ENCODE data around the gene ARHGEF2.

ARHGEF2 gene

GRCh38 chr1:155951753-155952504 lies 26.4 kb downstream of the ARHGEF2 start:
- in situ Hi-C loops (cut with MboI; ENCODE audit: low pct_unique_long_range_greater_than_20kb, low sequenced_read_pairs): no loop called here
- DNase-seq: no peak

GRCh38 chr1:155950829-155951228 lies 27.5 kb downstream of the ARHGEF2 start:
- DNase-seq: no peak
- in situ Hi-C loops (cut with MboI; ENCODE audit: low pct_unique_long_range_greater_than_20kb, low sequenced_read_pairs): no loop called here

GRCh38 chr1:155947741-155948140 lies 30.6 kb downstream of the ARHGEF2 start:
- in situ Hi-C loops (cut with MboI; ENCODE audit: low pct_unique_long_range_greater_than_20kb, low sequenced_read_pairs): no loop called here
- DNase-seq: no peak

GRCh38 chr1:155947292-155947691 lies 31.1 kb downstream of the ARHGEF2 start:
- in situ Hi-C loops (cut with MboI; ENCODE audit: low pct_unique_long_range_greater_than_20kb, low sequenced_read_pairs): no loop called here
- DNase-seq: no peak

- in situ Hi-C loops (cut with MboI; ENCODE audit: low pct_unique_long_range_greater_than_20kb, low sequenced_read_pairs): no loop called here
- no peak for DNase-seq
Measured at GRCh38 chr1:155946633-155947219, 31.6 kb downstream of the ARHGEF2 start.

GRCh38 chr1:155944444-155944799 lies 33.9 kb downstream of the ARHGEF2 start:
- in situ Hi-C loops (cut with MboI; ENCODE audit: low pct_unique_long_range_greater_than_20kb, low sequenced_read_pairs): no loop called here
- no peak for DNase-seq

- DNase-seq: no peak
- in situ Hi-C loops (cut with MboI; ENCODE audit: low pct_unique_long_range_greater_than_20kb, low sequenced_read_pairs): no loop called here
Measured at GRCh38 chr1:155942578-155943141, 35.7 kb downstream of the ARHGEF2 start.

GRCh38 chr1:155941845-155942531 lies 36.4 kb downstream of the ARHGEF2 start:
- in situ Hi-C loops (cut with MboI; ENCODE audit: low pct_unique_long_range_greater_than_20kb, low sequenced_read_pairs): no loop called here
- no peak for DNase-seq

- no peak for DNase-seq
- in situ Hi-C loops (cut with MboI; ENCODE audit: low pct_unique_long_range_greater_than_20kb, low sequenced_read_pairs): no loop called here
Measured at GRCh38 chr1:155940993-155941844, 37.1 kb downstream of the ARHGEF2 start, which contains the start of gene RXFP4. Gene RXFP4 (plus strand): TSS chr1:155941638. CDS start chr1:155941710, 72 bp downstream.

- peak; percentile 79 for DNase-seq
- in situ Hi-C loops (cut with MboI; ENCODE audit: low pct_unique_long_range_greater_than_20kb, low sequenced_read_pairs): no loop called here
Measured at GRCh38 chr1:155940482-155940992, 37.8 kb downstream of the ARHGEF2 start.

GRCh38 chr1:155938220-155938627 lies 40.1 kb downstream of the ARHGEF2 start:
- DNase-seq: peak; percentile 86
- in situ Hi-C loops (cut with MboI; ENCODE audit: low pct_unique_long_range_greater_than_20kb, low sequenced_read_pairs): no loop called here

- in situ Hi-C loops (cut with MboI; ENCODE audit: low pct_unique_long_range_greater_than_20kb, low sequenced_read_pairs): no loop called here
- no peak for DNase-seq
Measured at GRCh38 chr1:155934936-155935590, 43.3 kb downstream of the ARHGEF2 start.

GRCh38 chr1:155934097-155934935 lies 44.0 kb downstream of the ARHGEF2 start, which contains the start of gene KHDC4:
Gene KHDC4 (minus strand): TSS chr1:155934413. CDS start chr1:155934373, 40 bp downstream.
- peak; percentile 99 for DNase-seq
- in situ Hi-C loops (cut with MboI; ENCODE audit: low pct_unique_long_range_greater_than_20kb, low sequenced_read_pairs): no loop called here

GRCh38 chr1:155933591-155934096 lies 44.7 kb downstream of the ARHGEF2 start:
- in situ Hi-C loops (cut with MboI; ENCODE audit: low pct_unique_long_range_greater_than_20kb, low sequenced_read_pairs): no loop called here

GRCh38 chr1:155932487-155932886 lies 45.9 kb downstream of the ARHGEF2 start:
- DNase-seq: no peak
- in situ Hi-C loops (cut with MboI; ENCODE audit: low pct_unique_long_range_greater_than_20kb, low sequenced_read_pairs): no loop called here

More at GRCh38 chr1:155933591-155934096, 44.7 kb downstream of the ARHGEF2 start:
- no peak for DNase-seq

GRCh38 chr1:155932081-155932480 lies 46.3 kb downstream of the ARHGEF2 start:
- DNase-seq: no peak
- in situ Hi-C loops (cut with MboI; ENCODE audit: low pct_unique_long_range_greater_than_20kb, low sequenced_read_pairs): no loop called here

GRCh38 chr1:155931332-155932038 lies 46.9 kb downstream of the ARHGEF2 start:
- no peak for DNase-seq
- in situ Hi-C loops (cut with MboI; ENCODE audit: low pct_unique_long_range_greater_than_20kb, low sequenced_read_pairs): no loop called here
